OCI-LY3 (cell line): ENCODE data around the gene UBTD1.

ENCODE experiments used
- EZH2phosphoT487 ChIP-seq: fragments of 200-600 bp; shearing (Covaris generic); IDR thresholded peaks from 2 replicates; pipeline ENCODE4 v1.6.1; 2018; ENCODE audit warnings: antibody characterized with exemption, mixed run types, low read depth
- TF ChIP-seq, protein P1 (sequence below): fragments of 200-600, 300-600 bp; sonication (generic); IDR thresholded peaks from 2 replicates; pipeline ENCODE4 v1.5.1; 2014; ENCODE audit warnings: antibody characterized with exemption, low read length, low read depth

GRCh38 chr10:97474918-97475317 lies 23.8 kb upstream of the UBTD1 start:
- TF ChIP-seq, protein P1, sequence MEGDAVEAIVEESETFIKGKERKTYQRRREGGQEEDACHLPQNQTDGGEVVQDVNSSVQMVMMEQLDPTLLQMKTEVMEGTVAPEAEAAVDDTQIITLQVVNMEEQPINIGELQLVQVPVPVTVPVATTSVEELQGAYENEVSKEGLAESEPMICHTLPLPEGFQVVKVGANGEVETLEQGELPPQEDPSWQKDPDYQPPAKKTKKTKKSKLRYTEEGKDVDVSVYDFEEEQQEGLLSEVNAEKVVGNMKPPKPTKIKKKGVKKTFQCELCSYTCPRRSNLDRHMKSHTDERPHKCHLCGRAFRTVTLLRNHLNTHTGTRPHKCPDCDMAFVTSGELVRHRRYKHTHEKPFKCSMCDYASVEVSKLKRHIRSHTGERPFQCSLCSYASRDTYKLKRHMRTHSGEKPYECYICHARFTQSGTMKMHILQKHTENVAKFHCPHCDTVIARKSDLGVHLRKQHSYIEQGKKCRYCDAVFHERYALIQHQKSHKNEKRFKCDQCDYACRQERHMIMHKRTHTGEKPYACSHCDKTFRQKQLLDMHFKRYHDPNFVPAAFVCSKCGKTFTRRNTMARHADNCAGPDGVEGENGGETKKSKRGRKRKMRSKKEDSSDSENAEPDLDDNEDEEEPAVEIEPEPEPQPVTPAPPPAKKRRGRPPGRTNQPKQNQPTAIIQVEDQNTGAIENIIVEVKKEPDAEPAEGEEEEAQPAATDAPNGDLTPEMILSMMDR, result no peak
- TF ChIP-seq EZH2phosphoT487, result no peak
